ENCODE data around the gene MEPE. TPM values are rescaled to one million over a fixed set of nuclear protein-coding genes. Genes with fewer than 3 reads are reported as not detected.
"Not testable (repeated sequence)": the region's sequence is repeated elsewhere in the genome, so short reads cannot be mapped to it uniquely, and the experiment has no call there.

MEPE gene
- polyA plus RNA-seq, 1 donor from 2014 or later, result not detected

DNA sequence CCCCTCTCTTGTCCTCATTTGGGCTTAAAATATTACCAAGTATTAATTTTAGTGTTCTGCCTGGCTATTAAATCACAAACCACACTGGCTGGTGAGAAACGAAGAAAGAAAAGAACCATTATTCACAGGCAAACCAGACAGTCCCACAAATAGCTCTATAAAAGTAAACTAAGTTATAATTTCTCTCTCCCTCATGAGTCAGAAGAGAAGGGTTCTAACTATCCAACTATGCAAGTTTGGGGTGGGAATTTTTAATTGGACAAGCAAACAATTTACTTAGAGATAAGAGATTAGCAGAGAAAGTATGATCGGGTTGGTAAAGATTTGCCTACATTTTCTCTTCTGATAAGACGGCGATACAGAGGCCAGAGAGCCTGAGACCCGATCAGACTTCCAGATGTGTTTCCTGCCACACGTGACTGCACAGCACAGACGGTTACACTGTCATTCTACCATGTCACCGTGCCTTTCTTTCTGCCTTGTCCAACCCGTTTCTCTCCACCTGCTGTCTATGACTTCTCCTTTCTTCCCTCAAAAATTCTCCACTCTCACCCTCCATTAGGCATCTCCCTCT, 52.3 kb downstream of the MEPE start:
- Mint-ChIP-seq H3K9me3 (peaks cover 3 to 10% (median 8%) of the 10 kb centered on the region in 3 donors), H3K27ac (no peak overlapping the region), H3K36me3 (no peaks in the 10 kb centered on the region), H3K4me1 (peaks cover 5 to 9% (median 6%) of the 10 kb centered on the region in 3 donors), H3K27me3 (peaks cover 13% of the 10 kb centered on the region), H3K4me3 (peak overlapping the region in 3 of 4 donors; percentile 2 to 7 (median 6))

DNA sequence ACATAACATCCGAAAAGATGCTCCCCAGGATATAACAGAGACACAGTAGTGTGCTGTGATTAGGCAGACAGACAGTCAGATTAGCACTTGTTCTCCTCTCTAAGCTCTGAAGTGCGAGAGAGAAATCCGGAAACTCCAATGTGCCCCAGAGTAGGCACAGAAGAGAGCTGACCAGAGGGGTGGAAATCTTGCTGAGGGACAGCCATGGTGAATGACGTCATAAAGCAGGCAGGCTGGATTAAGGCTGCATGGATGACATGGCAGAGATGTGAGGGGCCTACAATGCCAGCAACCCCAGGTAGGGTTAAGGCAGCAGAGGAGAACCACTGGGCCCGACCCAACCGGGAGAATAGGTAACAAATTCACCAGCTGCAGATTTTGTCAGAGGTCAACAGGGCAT, 53.3 kb downstream of the MEPE start:
- Mint-ChIP-seq H3K4me1 (peaks cover 14 to 19% (median 16%) of the 10 kb centered on the region in 3 donors), H3K4me3 (no peak overlapping the region), H3K27me3 (peaks cover 17% of the 10 kb centered on the region), H3K36me3 (no peaks in the 10 kb centered on the region), H3K27ac (no peak overlapping the region), H3K9me3 (peaks cover 4 to 10% (median 8%) of the 10 kb centered on the region in 3 donors)

DNA sequence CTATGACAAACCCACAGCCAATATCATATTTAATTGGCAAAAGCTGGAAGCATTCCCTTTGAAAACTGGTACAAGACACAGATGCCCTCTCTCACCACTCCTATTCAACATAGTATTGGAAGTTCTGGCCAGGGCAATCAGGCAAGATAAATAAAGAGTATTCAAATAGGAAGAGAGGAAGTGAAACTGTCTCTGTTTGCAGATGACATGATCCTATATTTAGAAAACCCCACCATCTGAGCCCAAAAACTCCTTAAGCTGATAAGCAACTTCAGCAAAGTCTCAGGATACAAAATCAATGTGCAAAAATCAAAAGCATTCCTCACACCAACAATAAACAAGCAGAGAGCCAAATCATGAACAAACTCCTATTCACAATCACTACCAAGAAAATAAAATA, 58.0 kb downstream of the MEPE start:
- H3K27ac Mint-ChIP-seq, H3K27me3 Mint-ChIP-seq, H3K36me3 Mint-ChIP-seq: not testable (repeated sequence)
- H3K9me3 Mint-ChIP-seq, result peaks cover 4 to 11% (median 10%) of the 10 kb centered on the region in 3 donors
- peaks cover 11 to 16% (median 12%) of the 10 kb centered on the region in 3 donors for H3K4me1 Mint-ChIP-seq
- peak overlapping the region in 2 of 4 donors; percentile 6 to 89 for H3K4me3 Mint-ChIP-seq

DNA sequence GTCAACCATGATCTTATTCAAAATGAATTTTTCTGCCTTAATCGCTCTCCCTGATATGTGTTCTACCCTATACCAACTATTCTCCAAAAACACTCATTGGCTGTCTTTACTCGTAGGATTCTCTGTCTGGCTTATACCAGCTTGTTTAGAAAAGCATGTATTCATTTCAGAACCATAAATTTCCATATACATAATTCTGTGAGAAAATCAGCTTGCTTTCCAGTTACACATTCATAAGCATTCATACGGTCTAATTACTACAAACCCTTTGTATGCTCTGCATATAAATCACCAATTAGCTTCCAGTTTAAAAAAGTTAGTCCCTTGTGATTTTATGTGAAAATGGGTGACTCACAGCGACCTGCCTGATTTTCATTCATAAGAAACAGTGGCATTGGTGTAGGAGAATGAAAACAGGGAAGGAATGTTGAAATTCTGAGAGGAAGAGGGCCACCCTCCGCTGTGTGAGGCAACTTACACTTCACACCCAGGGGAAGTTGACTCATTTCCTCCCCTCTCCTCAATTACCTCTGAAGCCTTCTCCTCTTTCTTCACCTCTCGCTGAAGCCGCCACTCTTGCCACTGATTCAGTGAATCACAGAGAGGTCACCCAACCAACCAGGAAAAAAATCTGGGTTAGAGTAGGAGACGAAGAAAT, 63.3 kb downstream of the MEPE start:
- Mint-ChIP-seq H3K4me3 (no peak overlapping the region), H3K36me3 (peaks cover 7% of the 10 kb centered on the region), H3K27ac (no peak overlapping the region), H3K9me3 (peaks cover 0 to 4% (median 2%) of the 10 kb centered on the region in 3 donors), H3K27me3 (peaks cover 8% of the 10 kb centered on the region), H3K4me1 (peaks cover 5 to 10% (median 7%) of the 10 kb centered on the region in 3 donors)

Other genes starting within 250 kb of the MEPE start
- not detected for gene DSPP, start 224.4 kb upstream of the MEPE start, polyA plus RNA-seq
- not detected for gene DMP1, start 182.7 kb upstream of the MEPE start, polyA plus RNA-seq
- not detected for gene IBSP, start 33.4 kb upstream of the MEPE start, polyA plus RNA-seq
- gene SPP1, start 142.7 kb downstream of the MEPE start, polyA plus RNA-seq, result not detected
- gene PKD2, start 174.7 kb downstream of the MEPE start, polyA plus RNA-seq, result 2.5 TPM